Ovary (tissue), 9 donors: ENCODE data around the gene ZNF273. TPM values are rescaled to one million over a fixed set of nuclear protein-coding genes. Genes with fewer than 3 reads are reported as not detected.
A peak's percentile ranks its signal among the peaks of the same experiment; 100 is the strongest.

ENCODE experiments used
- DNase-seq, 5 donors: peaks; one replicate each; pipeline ENCODE4 v3.0.0-alpha.2; 2019 to 2020
- H3K27ac ChIP-seq, 2 donors: fragments of 200-600 bp; one replicate each; pipeline versions ENCODE4 v1.5.1 to v1.8.0; 2019 to 2022
- H3K27me3 ChIP-seq: fragments of 200-600 bp; one replicate; pipeline ENCODE4 v1.8.0; 2022
- H3K36me3 ChIP-seq: fragments of 200-600 bp; sonication (generic); one replicate; pipeline ENCODE4 v1.5.1; 2019
- H3K4me1 ChIP-seq: one replicate; pipeline ENCODE4 v1.8.1; 2013; ENCODE audit warnings: mild to moderate bottlenecking, moderate library complexity; ENCODE audit not compliant: insufficient read depth
- H3K4me3 ChIP-seq: fragments of 200-600 bp; sonication (generic); one replicate; pipeline ENCODE4 v1.5.1; 2017
- H3K9me3 ChIP-seq, 2 donors: fragments of 200-600 bp in 1 of 2; sonication (generic) in 1 of 2; one replicate each; pipeline versions ENCODE4 v1.5.1 to v1.8.1; 2013 to 2019; ENCODE audit warnings: mild to moderate bottlenecking in 1 of 2, moderate library complexity in 1 of 2
- CTCF ChIP-seq, 3 donors: fragments of 450-650 bp in 2 of 3; fragments of 200-600 bp in 1 of 3; IDR thresholded peaks; one replicate each; pipeline versions ENCODE4 v1.5.1 to v1.8.0; 2016 to 2022; ENCODE audit warnings: antibody characterized with exemption in 3 of 3, mild to moderate bottlenecking in 1 of 3
- EP300 ChIP-seq: sonication (generic); formaldehyde crosslinking; IDR thresholded peaks from one replicate; pipeline ENCODE4 v1.6.1; 2017; ENCODE audit warnings: antibody characterized with exemption
- POLR2A ChIP-seq: fragments of 450-650 bp; IDR thresholded peaks from one replicate; pipeline ENCODE4 v1.6.1; 2017; ENCODE audit warnings: antibody characterized with exemption, mild to moderate bottlenecking, moderate library complexity
- WGBS, 3 donors: extraction: QIAGEN DNeasy Blood & Tissue Kit in 1 of 3; methylation state at CpG; one replicate each; pipeline versions ENCODE4 v1.1.5 to v1.1.7; 2013 to 2017; 5-methylcytosine and 5-hydroxymethylcytosine counted together
- intact Hi-C, 4 donors: fragments of 100-400 bp; cut with DNase I; formaldehyde crosslinking; loops; one replicate each; pipeline versions ENCODE4 v1.11.0 to v1.15.1; 2022 to 2023
- polyA plus RNA-seq, 2 donors: library from polyadenylated mRNA; stranded (reverse); fragments of 200-250 nt in 1 of 2; fragments of 350-450 nt in 1 of 2; fragmentation: Illumina TruSeq in 1 of 2; extraction: RNeasy Lipid Tissue Mini Kit (QIAGEN cat#74804) in 1 of 2; gene quantifications; one replicate each; pipeline ENCODE4 v1.2.3, GENCODE V29; 2013 to 2014
- total RNA-seq, 7 donors: library from RNA; depleted of rRNA in 2 of 7; stranded (reverse); fragments of >200 nt in 2 of 7; fragmentation: NEBNext Ultra II Directional in 3 of 7; extraction: Animal tissue kit (Norgen Biotek cat#: 25700) in 3 of 7; gene quantifications; one replicate each; pipeline versions ENCODE4 v1.1.0 to v1.2.4, GENCODE V29; 2016 to 2023
- donor health status: DM: no; HTN: no; CAD: no; lungs with moderate emphysema.
- donor health status: DM: no; HTN: no; CAD: no.
- donor health status: Bipolar disorder and iron deficiency.
- donor health status: DM: yes; HTN: yes; CAD: no.
- donor health status: DM: no; HTN: no; CAD: no.
- donor health status: DM: yes; HTN: yes; CAD: no.

ZNF273 gene
- total and polyA plus RNA-seq, 9 donors, result 4.4 to 13.0 (median 6.6) TPM

- intact Hi-C loops, result no loop called here
- TF ChIP-seq EP300 (no peak), POLR2A (no peak), CTCF (IDR thresholded peaks at IDR 0.05) (no peak)
- no peaks in the 10 kb centered on the region for H3K27me3 ChIP-seq
- no peak overlapping the region for H3K4me3 ChIP-seq
- DNase-seq, result no peak
- no peaks in the 10 kb centered on the region for H3K36me3 ChIP-seq
- no peaks in the 10 kb centered on the region for H3K4me1 ChIP-seq
- H3K27ac ChIP-seq, result no peak overlapping the region
- 65 to 81% (median 76%) methylated on average over 26 of the region's 26 CpGs for WGBS, 3 donors
- no peaks in the 10 kb centered on the region for H3K9me3 ChIP-seq
Measured at GRCh38 chr7:64881461-64882287, 21.4 kb upstream of the ZNF273 start.

DNA sequence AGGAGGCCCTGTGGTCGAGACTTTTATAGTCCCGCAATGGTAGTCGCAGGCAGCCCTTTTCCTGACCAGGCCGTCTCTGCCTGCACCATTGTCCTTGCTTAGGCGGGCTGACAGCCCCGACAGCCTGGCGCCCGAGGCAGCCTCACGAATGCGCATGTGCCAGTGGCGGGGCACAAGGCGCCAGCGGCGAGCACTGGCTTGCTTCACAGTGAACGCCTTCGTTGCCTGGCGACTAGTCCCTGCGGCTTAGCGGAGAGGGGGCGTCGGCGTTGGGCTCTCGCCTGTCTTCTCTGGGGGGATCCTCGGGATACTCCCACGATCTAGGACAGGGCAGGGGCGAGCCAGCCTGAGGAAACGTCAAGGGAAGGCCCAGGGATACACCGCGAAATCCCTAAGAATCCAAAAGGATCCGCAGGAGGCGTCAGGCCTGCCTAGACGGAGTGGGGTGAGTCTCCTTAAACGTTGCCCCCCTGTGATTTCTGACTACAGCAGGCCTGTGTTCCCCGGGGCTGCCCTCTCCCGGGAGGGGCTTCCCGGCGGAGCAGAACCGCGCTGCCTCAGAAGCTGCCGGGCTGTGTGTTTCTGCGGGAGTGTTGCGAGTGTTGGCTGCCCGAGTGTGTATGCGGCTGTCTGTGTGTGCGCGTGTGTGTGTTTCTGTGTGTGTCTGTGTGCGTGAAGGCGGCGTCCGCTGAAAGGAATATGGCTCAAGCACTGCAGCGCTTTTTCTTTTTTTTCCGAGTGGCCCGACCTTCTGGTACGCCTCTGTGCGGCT lies 20.5 kb upstream of the ZNF273 start:
- DNase-seq, result peak; percentile 47 to 78 (median 66)
- 7 to 19% (median 8%) methylated on average over 52 to 55 of the region's 55 CpGs for WGBS, 3 donors
- H3K4me1 ChIP-seq, result no peaks in the 10 kb centered on the region
- H3K4me3 ChIP-seq, result peak overlapping the region; percentile 31
- intact Hi-C loops, result no loop called here
- TF ChIP-seq CTCF (IDR thresholded peaks at IDR 0.05), result no peak
- TF ChIP-seq POLR2A, result no peak
- no peak for TF ChIP-seq EP300
- no peaks in the 10 kb centered on the region for H3K36me3 ChIP-seq
- H3K27ac ChIP-seq, result no peak overlapping the region
- H3K9me3 ChIP-seq, result no peaks in the 10 kb centered on the region
- H3K27me3 ChIP-seq, result no peaks in the 10 kb centered on the region

GRCh38 chr7:64883113-64883905 lies 19.8 kb upstream of the ZNF273 start:
- H3K4me3 ChIP-seq, result peak overlapping the region; percentile 31
- TF ChIP-seq EP300, result no peak
- TF ChIP-seq POLR2A, result no peak
- TF ChIP-seq CTCF (IDR thresholded peaks at IDR 0.05), result no peak
- H3K9me3 ChIP-seq, result no peaks in the 10 kb centered on the region
- 58 to 69% (median 60%) methylated on average over 38 of the region's 38 CpGs for WGBS, 3 donors
- DNase-seq, result peak in 2 of 5 donors; percentile 31 to 53
- no peaks in the 10 kb centered on the region for H3K36me3 ChIP-seq
- no peaks in the 10 kb centered on the region for H3K27me3 ChIP-seq
- no peak overlapping the region for H3K27ac ChIP-seq
- H3K4me1 ChIP-seq, result peaks cover 3% of the 10 kb centered on the region
- intact Hi-C loops, result no loop called here
